GM12864 (cell line): ENCODE results near the gene LUC7L3.

Source experiments
- DNase-seq: peaks from one replicate; pipeline ENCODE4 v3.0.0-alpha.2; 2011; ENCODE audit warnings: low read depth
- H3K4me3 ChIP-seq: 2 replicates; pipeline ENCODE4 v1.5.1; 2011; ENCODE audit warnings: mild to moderate bottlenecking, low read depth, low read length, control low read depth
- TF ChIP-seq, protein P1 (sequence below): IDR thresholded peaks from 2 replicates; pipeline ENCODE4 v1.5.1; 2011; ENCODE audit warnings: low read depth, mild to moderate bottlenecking, moderate library complexity, low read length, control low read depth, inconsistent platforms; ENCODE audit errors: missing control alignments

The LUC7L3 gene, protein sequence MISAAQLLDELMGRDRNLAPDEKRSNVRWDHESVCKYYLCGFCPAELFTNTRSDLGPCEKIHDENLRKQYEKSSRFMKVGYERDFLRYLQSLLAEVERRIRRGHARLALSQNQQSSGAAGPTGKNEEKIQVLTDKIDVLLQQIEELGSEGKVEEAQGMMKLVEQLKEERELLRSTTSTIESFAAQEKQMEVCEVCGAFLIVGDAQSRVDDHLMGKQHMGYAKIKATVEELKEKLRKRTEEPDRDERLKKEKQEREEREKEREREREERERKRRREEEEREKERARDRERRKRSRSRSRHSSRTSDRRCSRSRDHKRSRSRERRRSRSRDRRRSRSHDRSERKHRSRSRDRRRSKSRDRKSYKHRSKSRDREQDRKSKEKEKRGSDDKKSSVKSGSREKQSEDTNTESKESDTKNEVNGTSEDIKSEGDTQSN

DNA sequence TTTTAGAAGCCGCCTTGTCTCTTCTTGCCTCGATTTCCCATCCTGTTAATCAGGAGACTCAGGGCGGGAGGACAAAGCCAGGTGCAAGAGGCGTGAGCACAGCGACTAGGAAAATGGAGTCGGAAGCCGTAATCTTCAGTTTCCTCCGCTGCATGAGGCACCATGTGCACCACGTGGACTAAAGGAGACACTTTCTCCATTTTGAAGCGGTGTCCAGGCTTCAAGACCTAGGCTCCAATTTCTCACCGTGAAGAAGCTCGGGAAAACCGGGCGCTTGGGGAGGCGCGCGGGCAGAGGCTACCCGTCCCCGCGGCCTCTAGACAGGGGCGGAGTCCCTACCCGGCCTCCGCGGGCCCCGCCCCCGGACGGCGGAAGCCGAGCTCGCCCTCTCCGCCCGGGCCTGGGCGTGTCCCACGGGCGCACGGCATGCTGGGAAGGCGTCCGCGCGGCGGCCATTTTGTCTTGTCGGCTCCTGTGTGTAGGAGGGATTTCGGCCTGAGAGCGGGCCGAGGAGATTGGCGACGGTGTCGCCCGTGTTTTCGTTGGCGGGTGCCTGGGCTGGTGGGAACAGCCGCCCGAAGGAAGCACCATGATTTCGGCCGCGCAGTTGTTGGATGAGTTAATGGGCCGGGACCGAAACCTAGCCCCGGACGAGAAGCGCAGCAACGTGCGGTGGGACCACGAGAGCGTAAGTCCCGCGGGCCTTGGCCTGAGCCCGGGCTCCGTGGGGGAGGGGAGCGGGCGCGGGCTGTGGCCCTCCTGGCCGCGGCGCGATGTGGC lies at the start of gene LUC7L3:
Gene LUC7L3 (plus strand): TSS at position 460 of the 780 bp plus-strand sequence. CDS start 130 bp downstream, at position 590.
- DNase-seq: peak; percentile 75
- TF ChIP-seq, protein P1, sequence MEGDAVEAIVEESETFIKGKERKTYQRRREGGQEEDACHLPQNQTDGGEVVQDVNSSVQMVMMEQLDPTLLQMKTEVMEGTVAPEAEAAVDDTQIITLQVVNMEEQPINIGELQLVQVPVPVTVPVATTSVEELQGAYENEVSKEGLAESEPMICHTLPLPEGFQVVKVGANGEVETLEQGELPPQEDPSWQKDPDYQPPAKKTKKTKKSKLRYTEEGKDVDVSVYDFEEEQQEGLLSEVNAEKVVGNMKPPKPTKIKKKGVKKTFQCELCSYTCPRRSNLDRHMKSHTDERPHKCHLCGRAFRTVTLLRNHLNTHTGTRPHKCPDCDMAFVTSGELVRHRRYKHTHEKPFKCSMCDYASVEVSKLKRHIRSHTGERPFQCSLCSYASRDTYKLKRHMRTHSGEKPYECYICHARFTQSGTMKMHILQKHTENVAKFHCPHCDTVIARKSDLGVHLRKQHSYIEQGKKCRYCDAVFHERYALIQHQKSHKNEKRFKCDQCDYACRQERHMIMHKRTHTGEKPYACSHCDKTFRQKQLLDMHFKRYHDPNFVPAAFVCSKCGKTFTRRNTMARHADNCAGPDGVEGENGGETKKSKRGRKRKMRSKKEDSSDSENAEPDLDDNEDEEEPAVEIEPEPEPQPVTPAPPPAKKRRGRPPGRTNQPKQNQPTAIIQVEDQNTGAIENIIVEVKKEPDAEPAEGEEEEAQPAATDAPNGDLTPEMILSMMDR: no peak
- H3K4me3 ChIP-seq: peak within 1 kb of the TSS; percentile 94

DNA sequence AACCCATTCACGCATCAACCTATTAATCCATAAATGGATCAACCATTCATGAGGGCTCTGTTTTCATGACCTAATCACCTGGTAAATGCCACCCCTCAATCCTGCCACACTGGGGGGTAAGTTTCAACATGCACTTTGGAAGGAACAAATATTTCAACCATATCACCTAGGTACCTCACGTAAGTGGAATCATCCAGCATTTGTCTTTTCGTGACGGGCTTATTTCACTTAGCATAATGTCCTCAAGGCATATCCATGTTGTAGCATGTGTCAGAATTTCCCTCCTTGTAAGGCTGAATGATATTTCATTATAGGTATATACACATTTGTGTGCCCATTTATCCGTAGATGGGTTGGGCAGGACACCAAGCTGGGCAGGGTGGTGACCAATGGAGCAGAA lies 47.3 kb upstream of the LUC7L3 start:
- TF ChIP-seq, protein P1: no peak
- H3K4me3 ChIP-seq: no peak overlapping the region
- DNase-seq: no peak

DNA sequence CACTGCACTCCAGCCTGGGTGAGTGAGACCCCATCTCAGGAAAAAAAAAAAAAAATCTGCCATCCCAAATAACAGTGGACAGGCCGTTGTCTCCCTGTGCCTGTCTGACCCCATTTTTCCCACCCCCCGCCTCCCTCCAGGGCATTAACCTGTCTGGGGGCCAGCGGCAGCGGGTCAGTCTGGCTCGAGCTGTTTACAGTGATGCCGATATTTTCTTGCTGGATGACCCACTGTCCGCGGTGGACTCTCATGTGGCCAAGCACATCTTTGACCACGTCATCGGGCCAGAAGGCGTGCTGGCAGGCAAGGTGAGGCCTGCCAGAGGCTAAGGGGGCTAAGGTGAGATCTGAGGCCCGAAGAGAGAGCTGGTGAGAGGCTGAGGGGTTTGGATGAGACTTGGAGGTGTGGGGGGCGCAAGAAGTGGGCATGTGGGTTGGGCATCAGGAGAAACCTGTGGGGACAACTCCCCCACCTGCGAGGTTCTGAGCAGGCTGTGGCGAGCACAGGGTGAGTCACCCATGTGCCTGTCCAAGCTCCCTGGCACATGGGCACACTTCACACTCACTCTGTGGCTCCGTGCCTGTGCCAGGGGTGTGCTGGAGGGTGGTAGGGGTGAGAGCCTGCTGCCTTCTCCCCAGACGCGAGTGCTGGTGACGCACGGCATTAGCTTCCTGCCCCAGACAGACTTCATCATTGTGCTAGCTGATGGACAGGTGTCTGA lies 46.4 kb upstream of the LUC7L3 start:
- no peak overlapping the region for H3K4me3 ChIP-seq
- TF ChIP-seq, protein P1: no peak
- no peak for DNase-seq

DNA sequence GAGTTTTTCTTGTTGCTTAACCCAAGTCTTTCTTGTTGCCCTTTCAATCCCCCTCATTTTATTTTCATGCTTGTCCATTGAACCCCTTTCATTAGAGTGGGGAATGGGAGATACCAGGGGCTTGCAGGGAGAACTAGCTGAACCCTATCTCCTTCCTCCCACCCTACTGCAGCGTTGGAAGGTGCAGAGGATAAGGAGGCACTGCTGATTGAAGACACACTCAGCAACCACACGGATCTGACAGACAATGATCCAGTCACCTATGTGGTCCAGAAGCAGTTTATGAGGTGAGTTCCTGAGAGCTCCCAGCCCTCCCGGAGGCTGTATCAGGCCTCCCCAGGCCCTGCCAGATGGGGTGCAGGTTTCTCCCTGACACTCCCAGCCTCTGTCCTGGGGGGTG lies 44.2 kb upstream of the LUC7L3 start:
- TF ChIP-seq, protein P1: no peak
- DNase-seq: no peak
- H3K4me3 ChIP-seq: no peak overlapping the region

DNA sequence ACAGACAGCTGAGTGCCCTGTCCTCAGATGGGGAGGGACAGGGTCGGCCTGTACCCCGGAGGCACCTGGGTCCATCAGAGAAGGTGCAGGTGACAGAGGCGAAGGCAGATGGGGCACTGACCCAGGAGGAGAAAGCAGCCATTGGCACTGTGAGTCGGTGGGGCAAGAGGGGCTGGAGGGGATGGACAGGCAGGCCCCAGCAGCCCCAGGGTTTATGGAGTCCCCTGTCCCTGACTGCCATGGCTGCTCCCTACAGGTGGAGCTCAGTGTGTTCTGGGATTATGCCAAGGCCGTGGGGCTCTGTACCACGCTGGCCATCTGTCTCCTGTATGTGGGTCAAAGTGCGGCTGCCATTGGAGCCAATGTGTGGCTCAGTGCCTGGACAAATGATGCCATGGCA lies 43.8 kb upstream of the LUC7L3 start:
- H3K4me3 ChIP-seq: no peak overlapping the region
- DNase-seq: no peak
- TF ChIP-seq, protein P1: no peak

DNA sequence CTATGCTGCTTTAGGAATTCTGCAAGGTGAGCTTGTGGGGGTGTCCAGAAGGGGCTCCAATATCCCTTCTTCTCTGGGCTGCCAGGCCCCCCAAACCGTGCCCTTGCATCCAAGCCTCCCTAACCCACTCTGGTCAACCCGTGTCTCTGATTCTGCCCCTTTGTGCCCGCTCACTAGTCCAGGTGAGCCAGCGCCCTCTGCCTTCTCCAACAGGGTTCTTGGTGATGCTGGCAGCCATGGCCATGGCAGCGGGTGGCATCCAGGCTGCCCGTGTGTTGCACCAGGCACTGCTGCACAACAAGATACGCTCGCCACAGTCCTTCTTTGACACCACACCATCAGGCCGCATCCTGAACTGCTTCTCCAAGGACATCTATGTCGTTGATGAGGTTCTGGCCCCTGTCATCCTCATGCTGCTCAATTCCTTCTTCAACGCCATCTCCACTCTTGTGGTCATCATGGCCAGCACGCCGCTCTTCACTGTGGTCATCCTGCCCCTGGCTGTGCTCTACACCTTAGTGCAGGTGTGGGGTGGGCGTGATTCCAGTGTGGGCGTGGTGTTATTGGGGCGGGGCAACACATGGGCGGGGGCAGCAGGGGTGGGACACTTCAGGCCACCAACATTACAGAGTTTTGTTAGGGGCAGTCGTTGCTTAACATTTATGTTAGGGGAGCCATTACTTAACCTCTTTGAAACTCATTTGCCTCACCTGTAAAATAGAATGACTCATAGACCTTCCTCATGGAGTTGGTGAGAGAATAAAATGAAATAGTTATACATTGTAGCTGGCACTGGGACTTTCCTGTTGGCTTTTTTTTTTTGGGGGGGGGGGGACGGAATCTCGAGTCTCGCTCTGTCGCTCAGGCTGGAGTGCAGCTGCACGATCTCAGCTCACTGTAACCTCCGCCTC lies 43.1 kb upstream of the LUC7L3 start:
- DNase-seq: no peak
- no peak overlapping the region for H3K4me3 ChIP-seq
- TF ChIP-seq, protein P1: no peak
